NCI-H2196 treated with DMSO at 0.1 percent for 48 hours (cell line): Measurements from ENCODE around the gene LONP1.
"Not testable (repeated sequence)": the region's sequence is repeated elsewhere in the genome, so short reads cannot be mapped to it uniquely, and the experiment has no call there.

Experiments used
- DNase-seq: peaks from one replicate; lab custom pipeline; 2025; ENCODE audit not compliant: unreplicated experiment; lab: John Stamatoyannopoulos, UW

Gene LONP1

GRCh38 chr19:5714816-5715215 lies 5.1 kb downstream of the LONP1 start:
- DNase-seq: no peak

GRCh38 chr19:5713228-5713627 lies 6.7 kb downstream of the LONP1 start:
- no peak for DNase-seq

GRCh38 chr19:5711713-5712161 lies 8.2 kb downstream of the LONP1 start:
- no peak for DNase-seq

- no peak for DNase-seq
Observed at GRCh38 chr19:5711025-5711424, 8.9 kb downstream of the LONP1 start.

GRCh38 chr19:5707576-5708575 lies 12.1 kb downstream of the LONP1 start:
- no peak for DNase-seq

GRCh38 chr19:5706876-5707573 lies 12.9 kb downstream of the LONP1 start:
- no peak for DNase-seq

- DNase-seq: no peak
Observed at GRCh38 chr19:5705552-5705951, 14.4 kb downstream of the LONP1 start.

- DNase-seq: no peak
Observed at GRCh38 chr19:5703819-5704818, 15.8 kb downstream of the LONP1 start.

GRCh38 chr19:5702053-5702410 lies 17.9 kb downstream of the LONP1 start:
- DNase-seq: not testable (repeated sequence)

GRCh38 chr19:5700455-5701092 lies 19.4 kb downstream of the LONP1 start:
- no peak for DNase-seq

GRCh38 chr19:5698635-5699422 lies 21.1 kb downstream of the LONP1 start:
- DNase-seq: no peak

- DNase-seq: no peak
Observed at GRCh38 chr19:5697890-5698634, 21.9 kb downstream of the LONP1 start.

GRCh38 chr19:5697022-5697889 lies 22.7 kb downstream of the LONP1 start:
- no peak for DNase-seq

- no peak for DNase-seq
Observed at GRCh38 chr19:5696196-5697021, 23.5 kb downstream of the LONP1 start.

- DNase-seq: no peak
Observed at GRCh38 chr19:5695649-5696195, 24.2 kb downstream of the LONP1 start.

- no peak for DNase-seq
Observed at GRCh38 chr19:5694956-5695648, 24.8 kb downstream of the LONP1 start.
